Upper lobe of left lung (tissue), 4 donors: ENCODE results near the gene DNAH3.

Experiments used
- CTCF ChIP-seq, 6 experiments: fragments of 450-650 bp in 4 of 6; fragments of 200-600 bp in 2 of 6; sonication (generic) in 2 of 6; IDR thresholded peaks; one replicate each; pipeline ENCODE4 v1.5.1; 2016 to 2019; ENCODE audit warnings: antibody characterized with exemption in 6 of 6
- EP300 ChIP-seq, 4 donors: sonication (generic); formaldehyde crosslinking; IDR thresholded peaks; one replicate each; pipeline ENCODE4 v1.5.1; 2017; ENCODE audit warnings: antibody characterized with exemption in 4 of 4, control low read depth in 2 of 4
- POLR2AphosphoS5 ChIP-seq, 2 donors: sonication (generic); formaldehyde crosslinking; IDR thresholded peaks; one replicate each; pipeline ENCODE4 v1.5.1; 2017; ENCODE audit warnings: antibody characterized with exemption in 2 of 2

- TF ChIP-seq EP300 (IDR thresholded peaks at IDR 0.05) (no peak), POLR2AphosphoS5 (IDR thresholded peaks at IDR 0.05) (no peak), CTCF (IDR thresholded peaks at IDR 0.05) (no peak)
These were observed 123.8 kb downstream of the DNAH3 start for GRCh38 chr16:21026846-21027245.
